ENCODE results near the gene GRK5.

The GRK5 gene

GRCh38 chr10:119364645-119365600 lies 157.6 kb downstream of the GRK5 start:
- Histone ChIP-seq H3K27ac (peak overlapping the region in 1 of 21 experiments; percentile 43), H3K4me3 (no peak overlapping the region)

- Histone ChIP-seq H3K27ac (peak overlapping the region in 3 of 21 experiments; percentile 43 to 62 (median 60)), H3K4me3 (no peak overlapping the region)
Measured at GRCh38 chr10:119365773-119366599, 158.6 kb downstream of the GRK5 start.

GRCh38 chr10:119367841-119368549 lies 160.6 kb downstream of the GRK5 start:
- H3K4me3 ChIP-seq: no peak overlapping the region
- peak overlapping the region in 7 of 21 experiments; percentile 18 to 88 (median 45) for H3K27ac ChIP-seq

- Histone ChIP-seq H3K27ac (peak overlapping the region in 7 of 21 experiments; percentile 17 to 88 (median 76)), H3K4me3 (no peak overlapping the region)
Measured at GRCh38 chr10:119368581-119368980, 161.2 kb downstream of the GRK5 start.

- H3K27ac ChIP-seq: peak overlapping the region in 18 of 21 experiments; percentile 18 to 88 (median 74)
- H3K4me3 ChIP-seq: no peak overlapping the region
Measured at GRCh38 chr10:119368991-119369869, 161.9 kb downstream of the GRK5 start.

GRCh38 chr10:119370111-119370741 lies 162.9 kb downstream of the GRK5 start:
- Histone ChIP-seq H3K27ac (peak overlapping the region in 20 of 21 experiments; percentile 17 to 88 (median 74)), H3K4me3 (peak overlapping the region in 1 of 7 experiments; percentile 7)

- H3K4me3 ChIP-seq: peak overlapping the region in 1 of 7 experiments; percentile 7
Measured at GRCh38 chr10:119370972-119371703, 163.8 kb downstream of the GRK5 start.

GRCh38 chr10:119371704-119372663 lies 164.6 kb downstream of the GRK5 start:
- peak overlapping the region in 16 of 21 experiments; percentile 24 to 88 (median 70) for H3K27ac ChIP-seq
- no peak overlapping the region for H3K4me3 ChIP-seq

More at GRCh38 chr10:119370972-119371703, 163.8 kb downstream of the GRK5 start:
- H3K27ac ChIP-seq: peak overlapping the region in 19 of 21 experiments; percentile 11 to 88 (median 70)

GRCh38 chr10:119373294-119374102 lies 166.1 kb downstream of the GRK5 start:
- H3K27ac ChIP-seq: no peak overlapping the region

GRCh38 chr10:119374236-119374635 lies 166.9 kb downstream of the GRK5 start:
- H3K27ac ChIP-seq: no peak overlapping the region
- no peak overlapping the region for H3K4me3 ChIP-seq

More at GRCh38 chr10:119373294-119374102, 166.1 kb downstream of the GRK5 start:
- no peak overlapping the region for H3K4me3 ChIP-seq

- H3K4me3 ChIP-seq: no peak overlapping the region
- H3K27ac ChIP-seq: peak overlapping the region in 4 of 21 experiments; percentile 22 to 63 (median 50)
Measured at GRCh38 chr10:119375574-119376272, 168.4 kb downstream of the GRK5 start.

- no peak overlapping the region for H3K4me3 ChIP-seq
- H3K27ac ChIP-seq: no peak overlapping the region
Measured at GRCh38 chr10:119377451-119377957, 170.1 kb downstream of the GRK5 start.

- Histone ChIP-seq H3K4me3 (no peak overlapping the region), H3K27ac (no peak overlapping the region)
Measured at GRCh38 chr10:119377958-119378736, 170.8 kb downstream of the GRK5 start.

GRCh38 chr10:119378737-119379067 lies 171.3 kb downstream of the GRK5 start:
- Histone ChIP-seq H3K4me3 (no peak overlapping the region), H3K27ac (no peak overlapping the region)

All from skin epidermis (tissue), 12 donors.